SU-DHL-6 (cell line): Measurements from ENCODE around the gene CCND3.

ENCODE experiments used
- H2AFZ ChIP-seq: fragments of 200-600 bp; sonication (generic); 2 replicates; pipeline ENCODE4 v1.6.1; 2014; ENCODE audit warnings: low read depth, mild to moderate bottlenecking, moderate library complexity, mixed read lengths, antibody characterized with exemption, low read length; ENCODE audit not compliant: severe bottlenecking
- H3F3A ChIP-seq: fragments of 200-600 bp; shearing (Covaris generic); 2 replicates; pipeline ENCODE4 v1.6.0; 2016; ENCODE audit warnings: antibody characterized with exemption, mild to moderate bottlenecking; ENCODE audit not compliant: insufficient read depth
- H3K27ac ChIP-seq: fragments of 200-600 bp; sonication (generic); 2 replicates; pipeline ENCODE4 v1.5.1; 2016; ENCODE audit warnings: low read depth, mild to moderate bottlenecking, low read length, moderate library complexity, mixed read lengths
- H3K27me3 ChIP-seq: fragments of 200-600 bp; sonication (generic), shearing (Covaris generic); 2 replicates; pipeline ENCODE4 v1.6.0; 2014; ENCODE audit warnings: mild to moderate bottlenecking, low read length
- H3K36me3 ChIP-seq: fragments of 200-600 bp; sonication (generic); 2 replicates; pipeline ENCODE4 v1.6.1; 2014; ENCODE audit warnings: mild to moderate bottlenecking, low read length, mixed read lengths
- H3K4me2 ChIP-seq: fragments of 300-600, 200-600 bp; shearing (Covaris generic), sonication (generic); 2 replicates; pipeline ENCODE4 v1.6.0; 2014; ENCODE audit warnings: low read length, low read depth, mild to moderate bottlenecking; ENCODE audit not compliant: poor library complexity, severe bottlenecking
- H3K4me3 ChIP-seq: fragments of 200-600 bp; sonication (generic); 2 replicates; pipeline ENCODE4 v1.5.1; 2014; ENCODE audit warnings: antibody characterized with exemption, low read length, mild to moderate bottlenecking, mixed read lengths; ENCODE audit not compliant: insufficient read depth, poor library complexity, severe bottlenecking
- H3K79me2 ChIP-seq: fragments of 200-600 bp; sonication (generic); 2 replicates; pipeline ENCODE4 v1.6.1; 2014; ENCODE audit warnings: mild to moderate bottlenecking, low read length, moderate library complexity; ENCODE audit not compliant: insufficient read depth
- H3K9ac ChIP-seq: fragments of 200-600 bp; sonication (generic); 2 replicates; pipeline ENCODE4 v1.7.0; 2014; ENCODE audit warnings: mild to moderate bottlenecking, low read length
- H3K9me2 ChIP-seq: fragments of 200-600 bp; sonication (generic); replicated peaks from 2 replicates; pipeline ENCODE4 v1.6.1; 2014; ENCODE audit warnings: low read length; ENCODE audit not compliant: insufficient read depth
- H3K9me3 ChIP-seq: fragments of 200-600 bp; sonication (generic); 2 replicates; pipeline ENCODE4 v1.6.1; 2014; ENCODE audit warnings: low read length, mixed read lengths; ENCODE audit not compliant: insufficient read depth
- H4K20me1 ChIP-seq: fragments of 200-600 bp; sonication (generic); 2 replicates; pipeline ENCODE4 v1.6.1; 2014; ENCODE audit warnings: low read depth, mild to moderate bottlenecking, antibody characterized with exemption, low read length, moderate library complexity, mixed read lengths
- EZH2phosphoT487 ChIP-seq: fragments of 200-600 bp; sonication (generic), shearing (Covaris generic); conservative IDR thresholded peaks from 2 replicates; pipeline ENCODE4 v1.6.1; 2018; ENCODE audit warnings: mild to moderate bottlenecking, antibody characterized with exemption, low read length, moderate library complexity, mixed read lengths
- TF ChIP-seq, protein P1 (sequence below): fragments of 200-600 bp; sonication (generic); IDR thresholded peaks from one replicate; pipeline ENCODE4 v1.5.1; 2017; ENCODE audit warnings: antibody characterized with exemption, mild to moderate bottlenecking, low read length, moderate library complexity; ENCODE audit not compliant: insufficient read depth, poor library complexity, severe bottlenecking

The CCND3 gene

DNA sequence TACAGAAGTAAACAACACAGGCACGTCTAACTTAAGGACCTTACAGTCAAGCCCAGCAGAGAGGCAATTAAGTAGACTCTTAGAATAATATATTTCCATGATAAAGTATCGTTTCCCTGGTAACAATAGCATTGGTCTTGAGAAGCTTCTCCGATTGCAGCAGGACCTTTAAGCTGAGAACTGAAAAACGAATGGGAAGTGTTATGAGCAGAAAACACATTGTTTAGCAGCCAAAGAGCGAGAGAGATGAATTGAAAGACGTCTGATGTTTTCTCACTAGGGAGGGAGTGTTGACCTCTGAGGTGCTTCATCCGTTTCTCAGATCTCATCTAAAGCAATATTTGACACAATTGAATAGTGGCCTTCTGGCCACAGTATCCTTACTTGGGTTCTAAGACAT is 19.5 kb downstream of the CCND3 start:
- Histone ChIP-seq H3K9ac (peak overlapping the region; percentile 86), H3K36me3 (peaks cover 16% of the 10 kb centered on the region; the same call in 1 of the 2 replicates), H3K27me3 (no peaks in the 10 kb centered on the region), H3K9me2 (no peaks in the 10 kb centered on the region), H2AFZ (no peak overlapping the region), H3K27ac (peak overlapping the region; percentile 88), H4K20me1 (peaks cover 2% of the 10 kb centered on the region; the same call in 1 of the 2 replicates), H3K9me3 (no peaks in the 10 kb centered on the region), H3F3A (no peaks in the 10 kb centered on the region), H3K4me3 (peak overlapping the region; percentile 93), H3K4me2 (peak overlapping the region; percentile 82), H3K79me2 (peaks cover 84% of the 10 kb centered on the region)
- TF ChIP-seq, protein P1, sequence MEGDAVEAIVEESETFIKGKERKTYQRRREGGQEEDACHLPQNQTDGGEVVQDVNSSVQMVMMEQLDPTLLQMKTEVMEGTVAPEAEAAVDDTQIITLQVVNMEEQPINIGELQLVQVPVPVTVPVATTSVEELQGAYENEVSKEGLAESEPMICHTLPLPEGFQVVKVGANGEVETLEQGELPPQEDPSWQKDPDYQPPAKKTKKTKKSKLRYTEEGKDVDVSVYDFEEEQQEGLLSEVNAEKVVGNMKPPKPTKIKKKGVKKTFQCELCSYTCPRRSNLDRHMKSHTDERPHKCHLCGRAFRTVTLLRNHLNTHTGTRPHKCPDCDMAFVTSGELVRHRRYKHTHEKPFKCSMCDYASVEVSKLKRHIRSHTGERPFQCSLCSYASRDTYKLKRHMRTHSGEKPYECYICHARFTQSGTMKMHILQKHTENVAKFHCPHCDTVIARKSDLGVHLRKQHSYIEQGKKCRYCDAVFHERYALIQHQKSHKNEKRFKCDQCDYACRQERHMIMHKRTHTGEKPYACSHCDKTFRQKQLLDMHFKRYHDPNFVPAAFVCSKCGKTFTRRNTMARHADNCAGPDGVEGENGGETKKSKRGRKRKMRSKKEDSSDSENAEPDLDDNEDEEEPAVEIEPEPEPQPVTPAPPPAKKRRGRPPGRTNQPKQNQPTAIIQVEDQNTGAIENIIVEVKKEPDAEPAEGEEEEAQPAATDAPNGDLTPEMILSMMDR = no peak
- no peak for TF ChIP-seq EZH2phosphoT487

DNA sequence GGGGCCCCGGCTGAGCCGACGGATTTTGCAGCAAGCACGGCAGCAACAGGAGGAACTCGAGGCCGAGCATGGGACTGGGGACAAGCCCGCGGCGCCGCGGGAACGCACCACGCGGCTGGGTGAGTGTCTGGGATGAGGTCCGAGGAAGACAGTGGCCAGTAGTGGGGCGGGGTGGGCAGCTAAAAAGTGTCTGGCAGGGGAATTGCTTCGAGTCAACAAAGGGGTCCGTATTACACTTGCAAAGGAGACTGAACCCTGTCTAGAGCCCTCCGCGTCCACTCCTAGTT is 20.0 kb downstream of the CCND3 start:
- H3K9ac ChIP-seq = peak overlapping the region; percentile 86
- TF ChIP-seq, protein P1 = no peak
- TF ChIP-seq EZH2phosphoT487 = no peak
- H3K4me3 ChIP-seq = peak overlapping the region; percentile 93
- H3K36me3 ChIP-seq = peaks cover 15% of the 10 kb centered on the region; the same call in 1 of the 2 replicates
- H3K4me2 ChIP-seq = peak overlapping the region; percentile 82
- peaks cover 82% of the 10 kb centered on the region for H3K79me2 ChIP-seq
- peak overlapping the region; percentile 88 for H3K27ac ChIP-seq
- peaks cover 2% of the 10 kb centered on the region; the same call in 1 of the 2 replicates for H4K20me1 ChIP-seq
- no peaks in the 10 kb centered on the region for H3K9me3 ChIP-seq
- H2AFZ ChIP-seq = peak overlapping the region; percentile 88
- no peaks in the 10 kb centered on the region for H3F3A ChIP-seq
- H3K9me2 ChIP-seq = no peaks in the 10 kb centered on the region
- H3K27me3 ChIP-seq = no peaks in the 10 kb centered on the region

DNA sequence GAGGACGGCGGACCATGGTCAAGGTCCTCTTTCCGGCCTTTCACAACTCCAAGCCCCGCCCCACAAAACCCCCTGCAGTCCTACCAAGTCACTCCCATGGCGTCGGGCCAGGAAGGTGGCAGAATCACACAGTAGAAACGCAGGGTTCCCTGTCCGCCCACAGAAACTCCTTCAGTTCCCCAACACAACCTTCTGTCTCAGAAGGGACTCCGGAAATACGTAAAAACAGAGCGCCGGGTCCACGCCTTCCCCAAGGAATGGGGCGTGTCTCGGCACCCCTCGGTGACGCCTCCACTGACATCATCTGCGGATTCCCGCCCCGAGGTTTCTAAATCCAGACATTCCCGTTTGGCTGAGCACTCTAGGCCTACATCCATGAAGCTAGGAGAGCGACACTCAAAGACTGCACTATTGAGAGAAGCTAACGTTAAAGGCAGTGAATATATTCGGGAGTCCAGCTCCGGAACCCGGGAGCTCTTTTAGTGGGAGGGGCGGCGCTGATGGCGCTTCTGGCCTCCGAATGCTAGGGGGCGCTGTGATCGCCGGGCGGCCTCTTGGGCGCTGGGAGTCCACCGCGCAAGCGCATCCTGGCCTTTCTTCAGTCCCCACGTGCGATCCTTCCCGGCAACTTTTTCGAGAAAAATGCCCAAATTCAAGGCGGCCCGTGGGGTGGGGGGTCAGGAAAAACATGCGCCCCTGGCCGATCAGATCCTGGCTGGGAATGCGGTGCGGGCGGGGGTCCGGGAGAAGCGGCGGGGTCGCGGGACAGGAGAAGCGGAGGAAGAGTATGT is 20.5 kb downstream of the CCND3 start, which contains the start of the genes BYSL and MED20:
Gene BYSL, plus strand, starts transcription at position 579 of the 791 bp plus-strand sequence. Its CDS starts 64 bp downstream, at position 643.
Gene MED20, minus strand, starts transcription at position 219 of the 791 bp plus-strand sequence. Its CDS starts 121 bp downstream, at position 98.
- H3K9me3 ChIP-seq = no peaks in the 10 kb centered on the region
- peaks cover 2% of the 10 kb centered on the region; the same call in 1 of the 2 replicates for H4K20me1 ChIP-seq
- H3K27ac ChIP-seq = peak within 1 kb of the TSS; percentile 88
- no peak for TF ChIP-seq EZH2phosphoT487
- TF ChIP-seq, protein P1 = peak; percentile 98
- H3K27me3 ChIP-seq = no peaks in the 10 kb centered on the region
- H2AFZ ChIP-seq = peak within 1 kb of the TSS; percentile 88
- H3K36me3 ChIP-seq = peaks cover 15% of the 10 kb centered on the region; the same call in 1 of the 2 replicates
- H3K4me2 ChIP-seq = peak within 1 kb of the TSS; percentile 82
- H3F3A ChIP-seq = no peaks in the 10 kb centered on the region
- H3K9me2 ChIP-seq = no peaks in the 10 kb centered on the region
- peak within 1 kb of the TSS; percentile 86 for H3K9ac ChIP-seq
- H3K79me2 ChIP-seq = peaks cover 80% of the 10 kb centered on the region
- H3K4me3 ChIP-seq = peak within 1 kb of the TSS; percentile 93
